Mesothelial cell of epicardium (in vitro differentiated cells): ENCODE results near the gene PDE3B. TPM values are rescaled to one million over a fixed set of nuclear protein-coding genes. Genes with fewer than 3 reads are reported as not detected.
"Not testable (repeated sequence)": the region's sequence is repeated elsewhere in the genome, so short reads cannot be mapped to it uniquely, and the experiment has no call there.

Experiments
- DNase-seq, 2 experiments: peaks; one replicate each; pipeline ENCODE4 v3.0.0; 2021; ENCODE audit warnings: low spot score in 2 of 2; ENCODE audit not compliant: unreplicated experiment in 2 of 2
- H3K27ac Mint-ChIP-seq: 2 replicates; pipeline ENCODE4 v1.8.0; 2021; ENCODE audit warnings: mixed read lengths
- H3K27me3 Mint-ChIP-seq: 2 replicates; pipeline ENCODE4 v1.8.0; 2021; ENCODE audit warnings: low read depth, mixed read lengths
- H3K36me3 Mint-ChIP-seq: 2 replicates; pipeline ENCODE4 v1.8.0; 2021; ENCODE audit warnings: mixed read lengths
- H3K4me1 Mint-ChIP-seq: 2 replicates; pipeline ENCODE4 v1.8.0; 2021; ENCODE audit warnings: mixed read lengths
- H3K4me3 Mint-ChIP-seq: 2 replicates; pipeline ENCODE4 v1.8.0; 2021; ENCODE audit warnings: mild to moderate bottlenecking, moderate library complexity, mixed read lengths
- H3K9me3 Mint-ChIP-seq: 2 replicates; pipeline ENCODE4 v1.8.0; 2021; ENCODE audit warnings: mixed read lengths
- total RNA-seq: library from RNA; stranded (reverse); gene quantifications from 3 replicates; pipeline ENCODE4 v1.2.1, GENCODE V29; 2021
- TF ChIP-seq, protein P1 (sequence below): fragments of 200-600 bp; sonication (generic); IDR thresholded peaks from one replicate; pipeline ENCODE4 v1.5.0; 2021; ENCODE audit warnings: antibody characterized with exemption; ENCODE audit not compliant: unreplicated experiment

PDE3B gene
- total RNA-seq, 1 donor from 2014 or later = 12.3 TPM

DNA sequence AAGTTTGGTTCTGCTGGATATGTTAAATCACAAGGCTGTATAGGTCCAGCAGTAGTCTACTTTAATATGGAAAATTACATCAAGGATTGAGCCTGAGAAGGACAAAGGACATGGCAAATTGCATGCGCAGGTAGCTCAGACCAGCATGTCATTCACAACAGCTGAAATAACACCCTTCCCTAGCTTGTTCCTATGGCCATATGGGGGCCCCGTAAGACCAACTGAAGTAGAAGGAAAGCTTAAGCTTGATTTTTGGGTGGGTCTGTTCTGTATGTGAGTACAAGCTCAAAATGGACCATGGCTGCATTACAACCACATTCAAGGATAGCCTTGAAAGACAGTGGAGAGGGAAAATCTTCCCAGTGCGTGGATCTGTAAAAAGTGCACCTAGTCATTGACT is 20.6 kb upstream of the PDE3B start:
- Mint-ChIP-seq H3K4me1 (peaks cover 38% of the 10 kb centered on the region), H3K36me3 (no peaks in the 10 kb centered on the region), H3K9me3 (no peaks in the 10 kb centered on the region), H3K27me3 (no peaks in the 10 kb centered on the region), H3K4me3 (no peak overlapping the region), H3K27ac (no peak overlapping the region)
- TF ChIP-seq, protein P1, sequence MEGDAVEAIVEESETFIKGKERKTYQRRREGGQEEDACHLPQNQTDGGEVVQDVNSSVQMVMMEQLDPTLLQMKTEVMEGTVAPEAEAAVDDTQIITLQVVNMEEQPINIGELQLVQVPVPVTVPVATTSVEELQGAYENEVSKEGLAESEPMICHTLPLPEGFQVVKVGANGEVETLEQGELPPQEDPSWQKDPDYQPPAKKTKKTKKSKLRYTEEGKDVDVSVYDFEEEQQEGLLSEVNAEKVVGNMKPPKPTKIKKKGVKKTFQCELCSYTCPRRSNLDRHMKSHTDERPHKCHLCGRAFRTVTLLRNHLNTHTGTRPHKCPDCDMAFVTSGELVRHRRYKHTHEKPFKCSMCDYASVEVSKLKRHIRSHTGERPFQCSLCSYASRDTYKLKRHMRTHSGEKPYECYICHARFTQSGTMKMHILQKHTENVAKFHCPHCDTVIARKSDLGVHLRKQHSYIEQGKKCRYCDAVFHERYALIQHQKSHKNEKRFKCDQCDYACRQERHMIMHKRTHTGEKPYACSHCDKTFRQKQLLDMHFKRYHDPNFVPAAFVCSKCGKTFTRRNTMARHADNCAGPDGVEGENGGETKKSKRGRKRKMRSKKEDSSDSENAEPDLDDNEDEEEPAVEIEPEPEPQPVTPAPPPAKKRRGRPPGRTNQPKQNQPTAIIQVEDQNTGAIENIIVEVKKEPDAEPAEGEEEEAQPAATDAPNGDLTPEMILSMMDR = no peak
- DNase-seq = no peak

DNA sequence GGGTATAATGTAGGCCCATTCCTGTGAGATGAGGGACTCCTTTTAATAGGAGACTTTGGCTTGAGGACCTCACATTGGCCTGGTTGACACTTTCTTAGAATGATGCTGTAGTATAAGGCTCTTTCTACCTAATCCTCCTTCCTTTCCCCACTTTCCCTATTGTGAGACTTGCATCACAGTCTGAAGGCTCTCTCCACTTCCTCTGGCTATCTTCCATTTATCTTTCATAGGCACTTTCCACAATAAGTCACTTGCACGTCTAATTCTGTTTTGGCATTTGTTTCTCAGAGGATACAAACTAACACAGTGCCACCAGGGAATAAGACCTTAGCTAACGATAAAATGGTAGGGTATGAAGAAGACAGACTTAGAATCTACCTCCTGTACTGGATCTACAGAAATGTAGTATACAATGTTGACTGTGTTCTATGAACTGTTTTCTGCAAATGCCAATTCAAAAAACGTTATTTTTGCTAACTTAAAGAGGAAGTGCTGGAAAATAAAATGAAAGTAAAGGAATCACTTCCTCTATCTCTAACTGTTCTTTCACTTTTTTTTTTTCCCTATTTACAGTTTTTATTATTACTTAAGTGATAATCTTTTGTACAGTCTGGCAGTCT is 17.9 kb upstream of the PDE3B start:
- Mint-ChIP-seq H3K27ac (no peak overlapping the region), H3K4me1 (peaks cover 28% of the 10 kb centered on the region), H3K27me3 (no peaks in the 10 kb centered on the region), H3K4me3 (no peak overlapping the region), H3K9me3 (no peaks in the 10 kb centered on the region), H3K36me3 (no peaks in the 10 kb centered on the region)
- no peak for DNase-seq
- TF ChIP-seq, protein P1 = no peak

DNA sequence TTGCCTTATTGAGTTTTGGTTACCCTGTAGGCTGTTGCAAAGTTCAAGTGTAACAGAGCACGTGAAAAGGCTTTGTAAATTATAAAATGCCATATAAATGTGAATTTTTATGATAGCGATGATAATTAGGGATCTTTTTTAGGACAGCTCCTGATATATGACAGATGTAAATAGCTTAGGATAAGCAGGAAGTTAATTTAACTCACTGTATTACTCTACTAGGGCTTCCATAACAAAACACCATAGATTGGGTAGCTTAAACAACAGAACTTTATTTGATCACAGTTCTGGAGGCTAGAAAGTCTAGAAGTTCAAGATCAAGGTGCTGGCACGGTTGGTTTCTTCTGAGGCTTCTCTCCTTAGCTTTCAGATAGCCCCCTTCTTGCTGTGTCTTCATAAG is 17.0 kb upstream of the PDE3B start:
- H3K4me1 Mint-ChIP-seq = peaks cover 23% of the 10 kb centered on the region
- no peaks in the 10 kb centered on the region for H3K9me3 Mint-ChIP-seq
- TF ChIP-seq, protein P1 = no peak

DNA sequence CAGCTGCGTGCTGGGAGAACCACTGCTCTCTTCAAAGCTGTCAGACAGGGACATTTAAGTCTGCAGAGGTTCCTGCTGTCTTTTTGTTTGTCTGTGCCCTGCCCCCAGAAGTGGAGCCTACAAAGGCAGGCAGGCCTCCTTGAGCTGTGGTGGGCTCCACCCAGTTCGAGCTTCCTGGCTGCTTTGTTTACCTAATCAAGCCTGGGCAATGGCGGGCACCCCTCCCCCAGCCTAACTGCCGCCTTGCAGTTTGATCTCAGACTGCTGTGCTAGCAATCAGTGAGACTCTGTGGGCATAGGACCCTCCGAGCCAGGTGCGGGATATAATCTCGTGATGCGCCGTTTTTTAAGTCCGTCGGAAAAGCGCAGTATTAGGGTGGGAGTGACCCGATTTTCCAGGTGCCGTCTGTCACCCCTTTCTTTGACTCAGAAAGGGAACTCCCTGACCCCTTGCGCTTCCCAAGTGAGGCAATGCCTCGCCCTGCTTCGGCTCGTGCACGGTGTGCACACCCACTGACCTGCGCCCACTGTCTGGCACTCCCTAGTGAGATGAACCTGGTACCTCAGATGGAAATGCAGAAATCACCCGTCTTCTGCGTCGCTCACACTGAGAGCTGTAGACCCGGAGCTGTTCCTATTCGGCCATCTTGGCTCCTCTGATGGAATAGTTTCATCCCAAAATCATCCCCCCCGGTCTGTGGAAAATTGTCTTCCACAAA is 9.9 kb upstream of the PDE3B start:
- not testable (repeated sequence) for H3K9me3 Mint-ChIP-seq, H3K4me3 Mint-ChIP-seq, H3K36me3 Mint-ChIP-seq, H3K27ac Mint-ChIP-seq, DNase-seq, H3K27me3 Mint-ChIP-seq
- H3K4me1 Mint-ChIP-seq = peaks cover 29% of the 10 kb centered on the region

More for the DNA sequence above, 17.0 kb upstream of the PDE3B start:
- no peaks in the 10 kb centered on the region for H3K27me3 Mint-ChIP-seq
- H3K27ac Mint-ChIP-seq = no peak overlapping the region
- DNase-seq = no peak
- no peak overlapping the region for H3K4me3 Mint-ChIP-seq
- H3K36me3 Mint-ChIP-seq = peaks cover 2% of the 10 kb centered on the region

DNA sequence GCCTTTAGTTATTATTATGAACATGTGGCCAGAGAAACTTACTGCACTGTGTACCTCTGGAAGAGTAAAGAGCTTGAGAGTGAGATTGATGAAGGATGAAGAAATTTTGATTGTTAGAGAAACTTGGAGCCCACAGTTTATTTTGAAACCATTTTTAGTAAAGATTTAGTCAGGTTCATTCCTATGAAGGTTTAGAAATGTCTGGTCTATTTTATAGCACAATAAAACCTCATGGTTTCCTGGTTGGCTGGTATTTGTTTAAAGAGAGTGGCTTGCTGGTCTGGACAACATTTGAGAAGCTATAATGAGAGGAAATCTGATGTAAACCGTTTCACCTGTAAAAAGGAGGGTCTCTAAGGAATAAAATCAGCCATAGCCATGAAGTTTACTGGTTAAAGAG is 8.8 kb upstream of the PDE3B start:
- H3K4me1 Mint-ChIP-seq = peaks cover 33% of the 10 kb centered on the region
- H3K9me3 Mint-ChIP-seq = no peaks in the 10 kb centered on the region
- peak overlapping the region; percentile 91 for H3K27ac Mint-ChIP-seq
- TF ChIP-seq, protein P1 = no peak
- DNase-seq = no peak
- peaks cover 2% of the 10 kb centered on the region for H3K36me3 Mint-ChIP-seq
- no peak overlapping the region for H3K4me3 Mint-ChIP-seq
- no peaks in the 10 kb centered on the region for H3K27me3 Mint-ChIP-seq

DNA sequence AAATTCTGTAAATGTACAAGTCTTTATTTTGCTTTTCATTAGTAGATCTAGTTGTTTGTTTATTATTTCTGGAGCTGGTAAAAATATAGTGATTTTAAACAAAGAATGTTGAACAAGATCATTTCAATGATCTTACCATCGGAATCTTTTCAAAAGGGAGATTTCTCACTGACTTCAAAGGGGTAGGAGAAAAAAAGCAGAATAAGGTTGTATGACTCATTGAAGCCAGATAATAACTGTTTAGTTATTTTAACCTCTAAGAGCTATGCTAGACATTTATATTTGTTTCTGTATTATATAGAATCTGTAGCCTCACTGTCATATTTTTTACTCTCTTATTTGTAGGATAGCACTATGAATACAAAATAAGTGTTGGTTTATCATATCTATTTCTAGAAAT is 8.1 kb upstream of the PDE3B start:
- H3K36me3 Mint-ChIP-seq = peaks cover 2% of the 10 kb centered on the region
- no peaks in the 10 kb centered on the region for H3K9me3 Mint-ChIP-seq
- no peak for DNase-seq
- H3K27me3 Mint-ChIP-seq = no peaks in the 10 kb centered on the region
- H3K27ac Mint-ChIP-seq = peak overlapping the region; percentile 91
- peaks cover 36% of the 10 kb centered on the region for H3K4me1 Mint-ChIP-seq
- no peak overlapping the region for H3K4me3 Mint-ChIP-seq
- TF ChIP-seq, protein P1 = no peak
